Esophagus muscularis mucosa (tissue), 3 donors: ENCODE results near the gene SEC24D.

Experiments
- CTCF ChIP-seq, 3 experiments: fragments of 200-600 bp in 2 of 3; fragments of 450-650 bp in 1 of 3; sonication (generic) in 2 of 3; IDR thresholded peaks; one replicate each; pipeline ENCODE4 v1.5.1; 2017 to 2019; ENCODE audit warnings: antibody characterized with exemption in 3 of 3, mild to moderate bottlenecking in 2 of 3, moderate library complexity in 1 of 3
- POLR2A ChIP-seq: fragments of 450-650 bp; IDR thresholded peaks from one replicate; pipeline ENCODE4 v1.6.1; 2017; ENCODE audit warnings: antibody characterized with exemption, moderate library complexity, mild to moderate bottlenecking, low read depth
- POLR2AphosphoS5 ChIP-seq, 2 donors: sonication (generic); formaldehyde crosslinking; IDR thresholded peaks; one replicate each; pipeline ENCODE4 v1.6.1; 2017; ENCODE audit warnings: antibody characterized with exemption in 2 of 2

GRCh38 chr4:118843237-118843636, 7.3 kb upstream of the SEC24D start:
- TF ChIP-seq POLR2A (no peak), POLR2AphosphoS5 (IDR thresholded peaks at IDR 0.05) (no peak), CTCF (IDR thresholded peaks at IDR 0.05) (no peak)
